WTC11 (cell line): ENCODE data around the gene CFAP20DC. TPM values are rescaled to one million over a fixed set of nuclear protein-coding genes. Genes with fewer than 3 reads are reported as not detected.

Experiments used
- ATAC-seq: fragments of 200-7000 bp; cut with Tn5 transposase; 2 replicates; pipeline ENCODE4 v1.10.0; 2021; ENCODE audit warnings: mild to moderate bottlenecking, moderate library complexity
- CTCF ChIA-PET: fragments of 300-600 bp; sonication (Branson Sonifier 250); formaldehyde crosslinking; loops from one replicate; lab custom pipeline; 2021; ENCODE audit warnings: antibody characterized with exemption; lab: Charles Lee
- POLR2A ChIA-PET: fragments of 350-600 bp; sonication (Branson Sonifier 250); formaldehyde crosslinking; loops from one replicate; lab custom pipeline; 2021; ENCODE audit warnings: antibody characterized with exemption; lab: Charles Lee
- DNase-seq: peaks from one replicate; pipeline ENCODE4 v3.0.0; 2021; ENCODE audit warnings: low spot score
- H3K27ac Mint-ChIP-seq: 2 replicates; pipeline ENCODE4 v1.8.0; 2021; ENCODE audit warnings: mixed read lengths
- H3K27me3 Mint-ChIP-seq: 2 replicates; pipeline ENCODE4 v1.8.0; 2021; ENCODE audit warnings: low read depth, mild to moderate bottlenecking, moderate library complexity, mixed read lengths
- H3K36me3 Mint-ChIP-seq: 2 replicates; pipeline ENCODE4 v1.8.0; 2021; ENCODE audit warnings: mixed read lengths
- H3K4me1 Mint-ChIP-seq: 2 replicates; pipeline ENCODE4 v1.8.0; 2022; ENCODE audit warnings: mixed read lengths
- H3K4me3 Mint-ChIP-seq: 2 replicates; pipeline ENCODE4 v1.8.0; 2021; ENCODE audit warnings: mild to moderate bottlenecking, moderate library complexity, mixed read lengths
- H3K9me3 Mint-ChIP-seq: 2 replicates; pipeline ENCODE4 v1.8.0; 2021; ENCODE audit warnings: mixed read lengths
- ATF3 ChIP-seq: sonication (generic); formaldehyde crosslinking; conservative IDR thresholded peaks from 2 replicates; pipeline ENCODE4 v1.8.1; 2022; ENCODE audit warnings: mild to moderate bottlenecking, missing genetic modification reagents
- CREB1 ChIP-seq: sonication (generic); formaldehyde crosslinking; IDR thresholded peaks from 2 replicates; pipeline ENCODE4 v1.8.0; 2023; ENCODE audit warnings: mild to moderate bottlenecking, missing genetic modification reagents
- CREM ChIP-seq: sonication (generic); formaldehyde crosslinking; IDR thresholded peaks from 2 replicates; pipeline ENCODE4 v1.8.1; 2022; ENCODE audit warnings: mild to moderate bottlenecking, missing genetic modification reagents, moderate library complexity
- ERG ChIP-seq: fragments of 250-450 bp; sonication (Bioruptor Pico); IDR thresholded peaks from 2 replicates; pipeline ENCODE4 v1.8.0; 2021; ENCODE audit warnings: mild to moderate bottlenecking
- FOXK1 ChIP-seq: sonication (generic); formaldehyde crosslinking; IDR thresholded peaks from 2 replicates; pipeline ENCODE4 v1.8.0; 2022; ENCODE audit warnings: mild to moderate bottlenecking, moderate library complexity, missing genetic modification reagents
- GTF2I ChIP-seq: fragments of 250-450 bp; sonication (Bioruptor Pico); conservative IDR thresholded peaks from 2 replicates; pipeline ENCODE4 v1.4.0; 2021; ENCODE audit warnings: mild to moderate bottlenecking
- IRF1 ChIP-seq: sonication (generic); formaldehyde crosslinking; IDR thresholded peaks from 2 replicates; pipeline ENCODE4 v1.8.0; 2023; ENCODE audit warnings: missing genetic modification reagents
- JUN ChIP-seq: sonication (generic); formaldehyde crosslinking; IDR thresholded peaks from 2 replicates; pipeline ENCODE4 v1.8.0; 2023; ENCODE audit warnings: mild to moderate bottlenecking, missing genetic modification reagents
- NFATC4 ChIP-seq: fragments of 250-450 bp; sonication (Bioruptor Pico); IDR thresholded peaks from 2 replicates; pipeline ENCODE4 v1.9.0; 2021; ENCODE audit warnings: mild to moderate bottlenecking
- NR1H2 ChIP-seq: sonication (generic); formaldehyde crosslinking; IDR thresholded peaks from 2 replicates; pipeline ENCODE4 v1.9.0; 2021; ENCODE audit warnings: mild to moderate bottlenecking, moderate library complexity, missing genetic modification reagents
- NR3C1 ChIP-seq: sonication (generic); formaldehyde crosslinking; conservative IDR thresholded peaks from 2 replicates; pipeline ENCODE4 v1.8.1; 2023; ENCODE audit warnings: low read depth, mild to moderate bottlenecking, missing genetic modification reagents
- SMAD3 ChIP-seq: sonication (generic); formaldehyde crosslinking; IDR thresholded peaks from 2 replicates; pipeline ENCODE4 v1.8.0; 2022; ENCODE audit warnings: missing genetic modification reagents, mild to moderate bottlenecking, borderline replicate concordance
- SMAD4 ChIP-seq: sonication (generic); formaldehyde crosslinking; IDR thresholded peaks from 2 replicates; pipeline ENCODE4 v1.8.0; 2022; ENCODE audit warnings: mild to moderate bottlenecking, missing genetic modification reagents
- TEAD4 ChIP-seq: sonication (generic); formaldehyde crosslinking; IDR thresholded peaks from 2 replicates; pipeline ENCODE4 v1.8.0; 2022; ENCODE audit warnings: mild to moderate bottlenecking, missing genetic modification reagents
- ZBTB21 ChIP-seq: sonication (generic); formaldehyde crosslinking; IDR thresholded peaks from 2 replicates; pipeline ENCODE4 v1.8.1; 2023; ENCODE audit warnings: mild to moderate bottlenecking, missing genetic modification reagents, borderline replicate concordance
- ZBTB43 ChIP-seq: sonication (generic); formaldehyde crosslinking; IDR thresholded peaks from 2 replicates; pipeline ENCODE4 v1.8.1; 2023; ENCODE audit warnings: mild to moderate bottlenecking, missing genetic modification reagents
- ZMAT4 ChIP-seq: fragments of 250-450 bp; sonication (Bioruptor Pico); IDR thresholded peaks from 2 replicates; pipeline ENCODE4 v1.9.0; 2021; ENCODE audit warnings: mild to moderate bottlenecking
- ZNF263 ChIP-seq: sonication (generic); formaldehyde crosslinking; IDR thresholded peaks from 2 replicates; pipeline ENCODE4 v1.8.1; 2022; ENCODE audit warnings: low read depth, mild to moderate bottlenecking, moderate library complexity, missing genetic modification reagents
- ZNF396 ChIP-seq: fragments of 250-450 bp; sonication (Bioruptor Pico); IDR thresholded peaks from 2 replicates; pipeline ENCODE4 v1.8.0; 2021; ENCODE audit warnings: mild to moderate bottlenecking, moderate library complexity, borderline replicate concordance
- total RNA-seq: library from RNA; stranded (reverse); gene quantifications from 3 replicates; pipeline ENCODE4 v1.2.3, GENCODE V29; 2021
- TF ChIP-seq, protein P1 (sequence below): fragments of 250-450 bp; sonication (Bioruptor Pico); IDR thresholded peaks from 2 replicates; pipeline ENCODE4 v2.1.2; 2022; ENCODE audit warnings: mild to moderate bottlenecking, moderate library complexity
- TF ChIP-seq, protein P2 (sequence below): sonication (generic); formaldehyde crosslinking; IDR thresholded peaks from 2 replicates; pipeline ENCODE4 v1.8.1; 2022; ENCODE audit warnings: missing genetic modification reagents, borderline replicate concordance
- TF ChIP-seq, protein P3 (sequence below): sonication (generic); formaldehyde crosslinking; IDR thresholded peaks from 2 replicates; pipeline ENCODE4 v1.8.0; 2022; ENCODE audit warnings: mild to moderate bottlenecking, missing genetic modification reagents
- TF ChIP-seq, protein P4 (sequence below): sonication (generic); formaldehyde crosslinking; IDR thresholded peaks from 2 replicates; pipeline ENCODE4 v1.8.0; 2022; ENCODE audit warnings: missing genetic modification reagents

CFAP20DC gene
- total RNA-seq, 1 experiment from 2014 or later = 4.9 TPM

GRCh38 chr3:58746758-58747157, 303.1 kb downstream of the CFAP20DC start (continued):
- TF ChIP-seq, protein P1, sequence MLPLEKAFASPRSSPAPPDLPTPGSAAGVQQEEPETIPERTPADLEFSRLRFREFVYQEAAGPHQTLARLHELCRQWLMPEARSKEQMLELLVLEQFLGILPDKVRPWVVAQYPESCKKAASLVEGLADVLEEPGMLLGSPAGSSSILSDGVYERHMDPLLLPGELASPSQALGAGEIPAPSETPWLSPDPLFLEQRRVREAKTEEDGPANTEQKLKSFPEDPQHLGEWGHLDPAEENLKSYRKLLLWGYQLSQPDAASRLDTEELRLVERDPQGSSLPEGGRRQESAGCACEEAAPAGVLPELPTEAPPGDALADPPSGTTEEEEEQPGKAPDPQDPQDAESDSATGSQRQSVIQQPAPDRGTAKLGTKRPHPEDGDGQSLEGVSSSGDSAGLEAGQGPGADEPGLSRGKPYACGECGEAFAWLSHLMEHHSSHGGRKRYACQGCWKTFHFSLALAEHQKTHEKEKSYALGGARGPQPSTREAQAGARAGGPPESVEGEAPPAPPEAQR (CRISPR knock-in tag) = no peak
- TF ChIP-seq ERG (no peak), IRF1 (no peak), TEAD4 (CRISPR knock-in tag) (no peak), CREM (no peak)

DNA sequence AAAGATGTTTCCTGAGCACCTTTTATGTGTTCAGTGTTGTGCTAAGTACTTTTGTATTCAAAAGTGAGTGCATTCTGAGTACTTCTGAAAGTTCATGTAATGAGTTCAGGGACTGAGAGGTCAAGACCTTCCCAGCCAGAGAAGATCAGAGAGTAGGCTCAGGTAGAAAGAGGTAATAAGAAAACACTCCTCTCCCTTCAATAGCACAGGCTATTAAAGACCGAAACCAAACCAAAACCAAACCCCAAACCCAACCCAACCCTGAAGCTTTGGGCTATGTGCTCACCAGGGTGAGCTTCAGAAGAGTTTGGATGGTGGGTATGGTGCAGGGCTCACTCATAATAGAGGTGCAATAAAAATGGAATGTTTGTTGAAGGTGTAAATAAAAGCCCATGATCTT, 306.5 kb downstream of the CFAP20DC start:
- ChIA-PET POLR2A (no interaction called here), CTCF (no interaction called here)
- no peaks in the 10 kb centered on the region for H3K9me3 Mint-ChIP-seq
- no peak overlapping the region for H3K4me3 Mint-ChIP-seq
- ATAC-seq (no peak), DNase-seq (no peak)
- H3K36me3 Mint-ChIP-seq = no peaks in the 10 kb centered on the region
- no peak overlapping the region for H3K27ac Mint-ChIP-seq
- H3K27me3 Mint-ChIP-seq = no peaks in the 10 kb centered on the region
- no peak for TF ChIP-seq GTF2I (CRISPR knock-in tag)
- TF ChIP-seq NFATC4 (CRISPR knock-in tag) = no peak
- TF ChIP-seq ZBTB21 (CRISPR knock-in tag) = no peak
- no peak for TF ChIP-seq TEAD4 (CRISPR knock-in tag)
- TF ChIP-seq ZBTB43 (CRISPR knock-in tag) = no peak
- TF ChIP-seq, protein P2, sequence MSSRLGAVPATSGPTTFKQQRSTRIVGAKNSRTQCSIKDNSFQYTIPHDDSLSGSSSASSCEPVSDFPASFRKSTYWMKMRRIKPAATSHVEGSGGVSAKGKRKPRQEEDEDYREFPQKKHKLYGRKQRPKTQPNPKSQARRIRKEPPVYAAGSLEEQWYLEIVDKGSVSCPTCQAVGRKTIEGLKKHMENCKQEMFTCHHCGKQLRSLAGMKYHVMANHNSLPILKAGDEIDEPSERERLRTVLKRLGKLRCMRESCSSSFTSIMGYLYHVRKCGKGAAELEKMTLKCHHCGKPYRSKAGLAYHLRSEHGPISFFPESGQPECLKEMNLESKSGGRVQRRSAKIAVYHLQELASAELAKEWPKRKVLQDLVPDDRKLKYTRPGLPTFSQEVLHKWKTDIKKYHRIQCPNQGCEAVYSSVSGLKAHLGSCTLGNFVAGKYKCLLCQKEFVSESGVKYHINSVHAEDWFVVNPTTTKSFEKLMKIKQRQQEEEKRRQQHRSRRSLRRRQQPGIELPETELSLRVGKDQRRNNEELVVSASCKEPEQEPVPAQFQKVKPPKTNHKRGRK (CRISPR knock-in tag) = no peak
- no peak for TF ChIP-seq ZNF396
- no peak for TF ChIP-seq SMAD4
- TF ChIP-seq ZMAT4 = no peak
- no peak for TF ChIP-seq ATF3 (CRISPR knock-in tag)
- TF ChIP-seq, protein P3, sequence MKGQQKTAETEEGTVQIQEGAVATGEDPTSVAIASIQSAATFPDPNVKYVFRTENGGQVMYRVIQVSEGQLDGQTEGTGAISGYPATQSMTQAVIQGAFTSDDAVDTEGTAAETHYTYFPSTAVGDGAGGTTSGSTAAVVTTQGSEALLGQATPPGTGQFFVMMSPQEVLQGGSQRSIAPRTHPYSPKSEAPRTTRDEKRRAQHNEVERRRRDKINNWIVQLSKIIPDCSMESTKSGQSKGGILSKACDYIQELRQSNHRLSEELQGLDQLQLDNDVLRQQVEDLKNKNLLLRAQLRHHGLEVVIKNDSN = no peak
- no peak for TF ChIP-seq JUN (CRISPR knock-in tag)
- no peak for TF ChIP-seq NR3C1 (CRISPR knock-in tag)
- TF ChIP-seq NR1H2 (CRISPR knock-in tag) = no peak
- TF ChIP-seq, protein P4, sequence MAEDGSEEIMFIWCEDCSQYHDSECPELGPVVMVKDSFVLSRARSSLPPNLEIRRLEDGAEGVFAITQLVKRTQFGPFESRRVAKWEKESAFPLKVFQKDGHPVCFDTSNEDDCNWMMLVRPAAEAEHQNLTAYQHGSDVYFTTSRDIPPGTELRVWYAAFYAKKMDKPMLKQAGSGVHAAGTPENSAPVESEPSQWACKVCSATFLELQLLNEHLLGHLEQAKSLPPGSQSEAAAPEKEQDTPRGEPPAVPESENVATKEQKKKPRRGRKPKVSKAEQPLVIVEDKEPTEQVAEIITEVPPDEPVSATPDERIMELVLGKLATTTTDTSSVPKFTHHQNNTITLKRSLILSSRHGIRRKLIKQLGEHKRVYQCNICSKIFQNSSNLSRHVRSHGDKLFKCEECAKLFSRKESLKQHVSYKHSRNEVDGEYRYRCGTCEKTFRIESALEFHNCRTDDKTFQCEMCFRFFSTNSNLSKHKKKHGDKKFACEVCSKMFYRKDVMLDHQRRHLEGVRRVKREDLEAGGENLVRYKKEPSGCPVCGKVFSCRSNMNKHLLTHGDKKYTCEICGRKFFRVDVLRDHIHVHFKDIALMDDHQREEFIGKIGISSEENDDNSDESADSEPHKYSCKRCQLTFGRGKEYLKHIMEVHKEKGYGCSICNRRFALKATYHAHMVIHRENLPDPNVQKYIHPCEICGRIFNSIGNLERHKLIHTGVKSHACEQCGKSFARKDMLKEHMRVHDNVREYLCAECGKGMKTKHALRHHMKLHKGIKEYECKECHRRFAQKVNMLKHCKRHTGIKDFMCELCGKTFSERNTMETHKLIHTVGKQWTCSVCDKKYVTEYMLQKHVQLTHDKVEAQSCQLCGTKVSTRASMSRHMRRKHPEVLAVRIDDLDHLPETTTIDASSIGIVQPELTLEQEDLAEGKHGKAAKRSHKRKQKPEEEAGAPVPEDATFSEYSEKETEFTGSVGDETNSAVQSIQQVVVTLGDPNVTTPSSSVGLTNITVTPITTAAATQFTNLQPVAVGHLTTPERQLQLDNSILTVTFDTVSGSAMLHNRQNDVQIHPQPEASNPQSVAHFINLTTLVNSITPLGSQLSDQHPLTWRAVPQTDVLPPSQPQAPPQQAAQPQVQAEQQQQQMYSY (CRISPR knock-in tag) = no peak
- TF ChIP-seq SMAD3 = no peak
- TF ChIP-seq CREB1 (CRISPR knock-in tag) = no peak
- no peak for TF ChIP-seq ZNF263 (CRISPR knock-in tag)
- TF ChIP-seq FOXK1 (CRISPR knock-in tag) = no peak
- H3K4me1 Mint-ChIP-seq = no peaks in the 10 kb centered on the region
